Measurements from ENCODE around the gene MGP. TPM values are rescaled to one million over a fixed set of nuclear protein-coding genes. Genes with fewer than 3 reads are reported as not detected.

The MGP gene
- total and polyA plus RNA-seq, 2 of the 8 experiments (the other 6 are each of a cell fraction or from before 2014, with no cell fraction given) = not detected

GRCh38 chr12:14860490-14860889 lies 25.2 kb downstream of the MGP start (continued):
- TF ChIP-seq, protein P1, sequence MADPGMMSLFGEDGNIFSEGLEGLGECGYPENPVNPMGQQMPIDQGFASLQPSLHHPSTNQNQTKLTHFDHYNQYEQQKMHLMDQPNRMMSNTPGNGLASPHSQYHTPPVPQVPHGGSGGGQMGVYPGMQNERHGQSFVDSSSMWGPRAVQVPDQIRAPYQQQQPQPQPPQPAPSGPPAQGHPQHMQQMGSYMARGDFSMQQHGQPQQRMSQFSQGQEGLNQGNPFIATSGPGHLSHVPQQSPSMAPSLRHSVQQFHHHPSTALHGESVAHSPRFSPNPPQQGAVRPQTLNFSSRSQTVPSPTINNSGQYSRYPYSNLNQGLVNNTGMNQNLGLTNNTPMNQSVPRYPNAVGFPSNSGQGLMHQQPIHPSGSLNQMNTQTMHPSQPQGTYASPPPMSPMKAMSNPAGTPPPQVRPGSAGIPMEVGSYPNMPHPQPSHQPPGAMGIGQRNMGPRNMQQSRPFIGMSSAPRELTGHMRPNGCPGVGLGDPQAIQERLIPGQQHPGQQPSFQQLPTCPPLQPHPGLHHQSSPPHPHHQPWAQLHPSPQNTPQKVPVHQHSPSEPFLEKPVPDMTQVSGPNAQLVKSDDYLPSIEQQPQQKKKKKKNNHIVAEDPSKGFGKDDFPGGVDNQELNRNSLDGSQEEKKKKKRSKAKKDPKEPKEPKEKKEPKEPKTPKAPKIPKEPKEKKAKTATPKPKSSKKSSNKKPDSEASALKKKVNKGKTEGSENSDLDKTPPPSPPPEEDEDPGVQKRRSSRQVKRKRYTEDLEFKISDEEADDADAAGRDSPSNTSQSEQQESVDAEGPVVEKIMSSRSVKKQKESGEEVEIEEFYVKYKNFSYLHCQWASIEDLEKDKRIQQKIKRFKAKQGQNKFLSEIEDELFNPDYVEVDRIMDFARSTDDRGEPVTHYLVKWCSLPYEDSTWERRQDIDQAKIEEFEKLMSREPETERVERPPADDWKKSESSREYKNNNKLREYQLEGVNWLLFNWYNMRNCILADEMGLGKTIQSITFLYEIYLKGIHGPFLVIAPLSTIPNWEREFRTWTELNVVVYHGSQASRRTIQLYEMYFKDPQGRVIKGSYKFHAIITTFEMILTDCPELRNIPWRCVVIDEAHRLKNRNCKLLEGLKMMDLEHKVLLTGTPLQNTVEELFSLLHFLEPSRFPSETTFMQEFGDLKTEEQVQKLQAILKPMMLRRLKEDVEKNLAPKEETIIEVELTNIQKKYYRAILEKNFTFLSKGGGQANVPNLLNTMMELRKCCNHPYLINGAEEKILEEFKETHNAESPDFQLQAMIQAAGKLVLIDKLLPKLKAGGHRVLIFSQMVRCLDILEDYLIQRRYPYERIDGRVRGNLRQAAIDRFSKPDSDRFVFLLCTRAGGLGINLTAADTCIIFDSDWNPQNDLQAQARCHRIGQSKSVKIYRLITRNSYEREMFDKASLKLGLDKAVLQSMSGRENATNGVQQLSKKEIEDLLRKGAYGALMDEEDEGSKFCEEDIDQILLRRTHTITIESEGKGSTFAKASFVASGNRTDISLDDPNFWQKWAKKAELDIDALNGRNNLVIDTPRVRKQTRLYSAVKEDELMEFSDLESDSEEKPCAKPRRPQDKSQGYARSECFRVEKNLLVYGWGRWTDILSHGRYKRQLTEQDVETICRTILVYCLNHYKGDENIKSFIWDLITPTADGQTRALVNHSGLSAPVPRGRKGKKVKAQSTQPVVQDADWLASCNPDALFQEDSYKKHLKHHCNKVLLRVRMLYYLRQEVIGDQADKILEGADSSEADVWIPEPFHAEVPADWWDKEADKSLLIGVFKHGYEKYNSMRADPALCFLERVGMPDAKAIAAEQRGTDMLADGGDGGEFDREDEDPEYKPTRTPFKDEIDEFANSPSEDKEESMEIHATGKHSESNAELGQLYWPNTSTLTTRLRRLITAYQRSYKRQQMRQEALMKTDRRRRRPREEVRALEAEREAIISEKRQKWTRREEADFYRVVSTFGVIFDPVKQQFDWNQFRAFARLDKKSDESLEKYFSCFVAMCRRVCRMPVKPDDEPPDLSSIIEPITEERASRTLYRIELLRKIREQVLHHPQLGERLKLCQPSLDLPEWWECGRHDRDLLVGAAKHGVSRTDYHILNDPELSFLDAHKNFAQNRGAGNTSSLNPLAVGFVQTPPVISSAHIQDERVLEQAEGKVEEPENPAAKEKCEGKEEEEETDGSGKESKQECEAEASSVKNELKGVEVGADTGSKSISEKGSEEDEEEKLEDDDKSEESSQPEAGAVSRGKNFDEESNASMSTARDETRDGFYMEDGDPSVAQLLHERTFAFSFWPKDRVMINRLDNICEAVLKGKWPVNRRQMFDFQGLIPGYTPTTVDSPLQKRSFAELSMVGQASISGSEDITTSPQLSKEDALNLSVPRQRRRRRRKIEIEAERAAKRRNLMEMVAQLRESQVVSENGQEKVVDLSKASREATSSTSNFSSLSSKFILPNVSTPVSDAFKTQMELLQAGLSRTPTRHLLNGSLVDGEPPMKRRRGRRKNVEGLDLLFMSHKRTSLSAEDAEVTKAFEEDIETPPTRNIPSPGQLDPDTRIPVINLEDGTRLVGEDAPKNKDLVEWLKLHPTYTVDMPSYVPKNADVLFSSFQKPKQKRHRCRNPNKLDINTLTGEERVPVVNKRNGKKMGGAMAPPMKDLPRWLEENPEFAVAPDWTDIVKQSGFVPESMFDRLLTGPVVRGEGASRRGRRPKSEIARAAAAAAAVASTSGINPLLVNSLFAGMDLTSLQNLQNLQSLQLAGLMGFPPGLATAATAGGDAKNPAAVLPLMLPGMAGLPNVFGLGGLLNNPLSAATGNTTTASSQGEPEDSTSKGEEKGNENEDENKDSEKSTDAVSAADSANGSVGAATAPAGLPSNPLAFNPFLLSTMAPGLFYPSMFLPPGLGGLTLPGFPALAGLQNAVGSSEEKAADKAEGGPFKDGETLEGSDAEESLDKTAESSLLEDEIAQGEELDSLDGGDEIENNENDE (IDR thresholded peaks at IDR 0.05; ENCODE audit: insufficient replicate concordance, low read length) = no peak
- TF ChIP-seq MAFK (IDR thresholded peaks at IDR 0.05; ENCODE audit: low read depth, low read length) (no peak), SUZ12 (IDR thresholded peaks at IDR 0.05; ENCODE audit: low read length) (no peak), BCL11A (IDR thresholded peaks at IDR 0.05; ENCODE audit: low read depth in 2 of 2, low read length in 2 of 2) (no peak), CHD2 (IDR thresholded peaks at IDR 0.05; ENCODE audit: low read length) (no peak), PHF8 (conservative IDR thresholded peaks at IDR 0.05; ENCODE audit: low read depth, low read length) (no peak), GABPA (IDR thresholded peaks at IDR 0.05; ENCODE audit: borderline replicate concordance, insufficient read depth, low read length) (no peak), KDM4A (IDR thresholded peaks at IDR 0.05; ENCODE audit: low read depth, low read length, severe bottlenecking) (no peak), RNF2 (IDR thresholded peaks at IDR 0.05; ENCODE audit: borderline replicate concordance, low read depth, low read length, missing control alignments, poor library complexity, severe bottlenecking) (no peak), RAD21 (IDR thresholded peaks at IDR 0.05 in 1 of 2, conservative IDR thresholded peaks at IDR 0.05 in 1 of 2; ENCODE audit: low read depth in 2 of 2, low read length in 2 of 2) (no peak)

Measured in H1 (cell line).